HEK293 (cell line): ENCODE results near the gene KANK4.

ENCODE experiments used
- CTCF ChIA-PET: fragments of 350-600 bp; formaldehyde crosslinking; extraction: SDS; loops from one replicate; lab custom pipeline; 2021; ENCODE audit warnings: antibody characterized with exemption; lab: Yijun Ruan, JAX
- POLR2A ChIA-PET: fragments of 300-600 bp; formaldehyde crosslinking; extraction: SDS; loops from one replicate; lab custom pipeline; 2020; ENCODE audit warnings: antibody characterized with exemption, inconsistent platforms; lab: Yijun Ruan, JAX
- H3K27ac ChIP-seq: fragments of 200-500 bp; sonication (Bioruptor generic); 2 replicates; pipeline ENCODE4 v1.5.1; 2014; ENCODE audit warnings: low read depth, low read length, control low read depth, inconsistent platforms; ENCODE audit errors: extremely low read depth
- H3K36me3 ChIP-seq, 2 experiments: fragments of 200-500 bp in 1 of 2; sonication (Bioruptor generic) in 1 of 2; 1 replicate in 1 of 2; 2 replicates in 1 of 2; pipeline ENCODE4 v1.5.1; 2014 to 2017; ENCODE audit warnings: inconsistent platforms in 2 of 2, low read length in 2 of 2; ENCODE audit not compliant: control insufficient read depth in 2 of 2, insufficient read depth in 1 of 2
- H3K4me1 ChIP-seq: fragments of 200-500 bp; sonication (Bioruptor generic); 2 replicates; pipeline ENCODE4 v1.5.1; 2014; ENCODE audit warnings: mild to moderate bottlenecking, low read length, inconsistent platforms; ENCODE audit not compliant: control insufficient read depth, insufficient read depth
- H3K4me3 ChIP-seq: 2 replicates; pipeline ENCODE4 v1.5.1; 2011; ENCODE audit warnings: low read depth, mild to moderate bottlenecking, control low read depth, low read length, moderate library complexity
- H3K9me3 ChIP-seq: fragments of 200-500 bp; sonication (Bioruptor generic); 2 replicates; pipeline ENCODE4 v1.5.1; 2014; ENCODE audit warnings: low read depth, low read length, inconsistent platforms; ENCODE audit not compliant: control insufficient read depth, insufficient read depth
- EGR2 ChIP-seq: fragments of 450-650 bp; formaldehyde crosslinking; IDR thresholded peaks from 2 replicates; pipeline ENCODE4 v1.5.1; 2016; ENCODE audit warnings: low read depth, missing biosample characterization, missing genetic modification characterization
- FEZF1 ChIP-seq: fragments of 450-650 bp; formaldehyde crosslinking; IDR thresholded peaks from 2 replicates; pipeline ENCODE4 v1.5.1; 2016; ENCODE audit warnings: missing biosample characterization, missing genetic modification characterization
- GLI2 ChIP-seq: fragments of 450-650 bp; formaldehyde crosslinking; IDR thresholded peaks from 2 replicates; pipeline ENCODE4; 2017; ENCODE audit warnings: missing biosample characterization, missing genetic modification characterization, low read depth, borderline replicate concordance
- MZF1 ChIP-seq: fragments of 450-650 bp; formaldehyde crosslinking; IDR thresholded peaks from 2 replicates; pipeline ENCODE4 v1.5.1; 2017; ENCODE audit warnings: missing biosample characterization, missing genetic modification characterization, borderline replicate concordance
- SP2 ChIP-seq: fragments of 450-650 bp; formaldehyde crosslinking; IDR thresholded peaks from 2 replicates; pipeline ENCODE4 v1.5.1; 2016; ENCODE audit warnings: missing biosample characterization, missing genetic modification characterization
- ZBTB10 ChIP-seq: fragments of 450-650 bp; formaldehyde crosslinking; IDR thresholded peaks from 2 replicates; pipeline ENCODE4 v1.5.1; 2016; ENCODE audit warnings: missing biosample characterization, missing genetic modification characterization
- ZNF10 ChIP-seq: fragments of 450-650 bp; formaldehyde crosslinking; IDR thresholded peaks from 2 replicates; pipeline ENCODE4 v1.5.1; 2017; ENCODE audit warnings: missing biosample characterization, missing genetic modification characterization
- ZNF169 ChIP-seq: fragments of 450-650 bp; formaldehyde crosslinking; IDR thresholded peaks from 2 replicates; pipeline ENCODE4 v1.5.1; 2016; ENCODE audit warnings: missing biosample characterization, missing genetic modification characterization
- ZNF324 ChIP-seq: fragments of 450-650 bp; formaldehyde crosslinking; IDR thresholded peaks from 2 replicates; pipeline ENCODE4 v1.5.1; 2016; ENCODE audit warnings: missing biosample characterization, missing genetic modification characterization
- ZNF366 ChIP-seq: fragments of 450-650 bp; formaldehyde crosslinking; conservative IDR thresholded peaks from 2 replicates; pipeline ENCODE4 v1.5.1; 2016; ENCODE audit warnings: missing biosample characterization, missing genetic modification characterization
- ZNF37A ChIP-seq: fragments of 450-650 bp; IDR thresholded peaks from 2 replicates; pipeline ENCODE4 v1.5.1; 2018; ENCODE audit warnings: missing biosample characterization, missing genetic modification characterization
- ZNF391 ChIP-seq: fragments of 450-650 bp; formaldehyde crosslinking; IDR thresholded peaks from 2 replicates; pipeline ENCODE4 v1.5.1; 2016; ENCODE audit warnings: low read depth, missing biosample characterization, missing genetic modification characterization, borderline replicate concordance
- ZNF394 ChIP-seq: fragments of 450-650 bp; formaldehyde crosslinking; IDR thresholded peaks from 2 replicates; pipeline ENCODE4 v1.5.1; 2016; ENCODE audit warnings: missing biosample characterization, missing genetic modification characterization, mild to moderate bottlenecking, moderate library complexity, borderline replicate concordance
- ZNF792 ChIP-seq: fragments of 450-650 bp; formaldehyde crosslinking; IDR thresholded peaks from 2 replicates; pipeline ENCODE4 v1.5.1; 2016; ENCODE audit warnings: missing biosample characterization, missing genetic modification characterization
- TF ChIP-seq, protein P1 (sequence below): fragments of 450-650 bp; formaldehyde crosslinking; IDR thresholded peaks from 2 replicates; pipeline ENCODE4 v1.5.1; 2016; ENCODE audit warnings: missing biosample characterization, missing genetic modification characterization
- TF ChIP-seq, protein P2 (sequence below): fragments of 450-650 bp; formaldehyde crosslinking; IDR thresholded peaks from 2 replicates; pipeline ENCODE4 v1.5.1; 2016; ENCODE audit warnings: missing biosample characterization, missing genetic modification characterization
- TF ChIP-seq, protein P3 (sequence below): fragments of 450-650 bp; formaldehyde crosslinking; IDR thresholded peaks from 2 replicates; pipeline ENCODE4 v1.5.1; 2017; ENCODE audit warnings: missing biosample characterization, missing genetic modification characterization
- TF ChIP-seq, protein P4 (sequence below): fragments of 450-650 bp; formaldehyde crosslinking; IDR thresholded peaks from 2 replicates; pipeline ENCODE4 v1.5.1; 2016; ENCODE audit warnings: missing biosample characterization, missing genetic modification characterization

The KANK4 gene

GRCh38 chr1:62318320-62318755 is 896 bp downstream of the KANK4 start:
- POLR2A ChIA-PET: no interaction called here
- Histone ChIP-seq H3K9me3 (no peaks in the 10 kb centered on the region), H3K27ac (no peak overlapping the region), H3K4me3 (no peak overlapping the region), H3K36me3 (no peaks in the 10 kb centered on the region), H3K4me1 (0 out of 2 replicates have a peak, but pooled peaks cover 2% of the 10 kb centered on the region)
- CTCF ChIA-PET: interaction anchor here (0.6 to 1.4 kb wide), 3 partner anchors 27 to 143 kb away, joined by 3 read pairs; no protein-coding TSS in a partner anchor
- TF ChIP-seq ZNF792 (tag by site-specific recombination): no peak
- no peak for TF ChIP-seq ZNF37A (tag by site-specific recombination)
- TF ChIP-seq ZBTB10: no peak

DNA sequence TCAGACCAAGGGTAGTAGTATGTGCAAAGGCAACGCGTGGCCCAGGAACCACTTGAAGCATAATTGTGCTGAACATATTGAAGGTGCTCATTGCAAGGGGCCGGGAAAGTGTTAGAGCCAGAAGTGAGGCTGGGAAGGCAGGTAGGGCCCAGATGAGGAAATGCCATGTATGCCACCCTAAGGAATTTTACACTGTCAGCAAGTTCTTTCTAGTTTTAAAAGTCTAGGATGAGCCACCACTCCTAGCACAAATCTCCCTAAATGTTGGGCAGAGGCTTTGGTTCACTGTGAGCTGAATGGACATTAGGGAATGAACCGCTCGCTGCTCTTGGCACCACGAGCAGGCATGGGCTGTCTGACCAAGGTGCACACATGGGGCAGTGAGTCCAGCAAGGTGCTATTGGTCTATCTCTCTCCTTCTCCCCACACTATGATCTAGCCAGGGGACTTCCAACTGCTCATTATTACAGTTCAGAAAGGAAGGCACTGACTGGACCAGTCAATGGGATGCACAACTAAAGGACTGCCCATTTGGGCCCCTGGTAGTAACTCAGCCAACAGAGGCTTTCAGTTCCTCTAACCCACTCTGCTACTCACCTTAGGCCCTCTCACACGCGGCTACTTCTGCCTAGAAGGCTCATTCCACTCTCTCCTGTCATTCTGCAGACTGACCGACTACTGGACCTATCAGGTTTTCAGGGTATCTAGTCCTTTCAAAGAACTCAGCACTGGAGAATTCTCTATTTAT is 2.0 kb downstream of the KANK4 start:
- POLR2A ChIA-PET: no interaction called here
- Histone ChIP-seq H3K9me3 (no peaks in the 10 kb centered on the region), H3K4me1 (peaks cover 7% of the 10 kb centered on the region), H3K4me3 (no peak overlapping the region), H3K36me3 (no peaks in the 10 kb centered on the region), H3K27ac (no peak overlapping the region)
- CTCF ChIA-PET: interaction anchor here (0.6 to 1.4 kb wide), 2 partner anchors 25 to 149 kb away, joined by 3 read pairs; no protein-coding TSS in a partner anchor
- TF ChIP-seq ZNF324: no peak
- no peak for TF ChIP-seq ZNF366
- TF ChIP-seq ZNF394 (tag by site-specific recombination): no peak
- TF ChIP-seq EGR2 (tag by site-specific recombination): no peak
- no peak for TF ChIP-seq SP2 (tag by site-specific recombination)
- no peak for TF ChIP-seq ZNF169 (tag by site-specific recombination)
- TF ChIP-seq, protein P1, sequence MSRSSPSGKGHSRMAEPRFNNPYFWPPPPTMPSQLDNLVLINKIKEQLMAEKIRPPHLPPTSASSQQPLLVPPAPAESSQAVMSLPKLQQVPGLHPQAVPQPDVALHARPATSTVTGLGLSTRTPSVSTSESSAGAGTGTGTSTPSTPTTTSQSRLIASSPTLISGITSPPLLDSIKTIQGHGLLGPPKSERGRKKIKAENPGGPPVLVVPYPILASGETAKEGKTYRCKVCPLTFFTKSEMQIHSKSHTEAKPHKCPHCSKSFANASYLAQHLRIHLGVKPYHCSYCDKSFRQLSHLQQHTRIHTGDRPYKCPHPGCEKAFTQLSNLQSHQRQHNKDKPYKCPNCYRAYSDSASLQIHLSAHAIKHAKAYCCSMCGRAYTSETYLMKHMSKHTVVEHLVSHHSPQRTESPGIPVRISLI (tag by site-specific recombination): no peak
- no peak for TF ChIP-seq ZNF391
- TF ChIP-seq FEZF1: no peak

DNA sequence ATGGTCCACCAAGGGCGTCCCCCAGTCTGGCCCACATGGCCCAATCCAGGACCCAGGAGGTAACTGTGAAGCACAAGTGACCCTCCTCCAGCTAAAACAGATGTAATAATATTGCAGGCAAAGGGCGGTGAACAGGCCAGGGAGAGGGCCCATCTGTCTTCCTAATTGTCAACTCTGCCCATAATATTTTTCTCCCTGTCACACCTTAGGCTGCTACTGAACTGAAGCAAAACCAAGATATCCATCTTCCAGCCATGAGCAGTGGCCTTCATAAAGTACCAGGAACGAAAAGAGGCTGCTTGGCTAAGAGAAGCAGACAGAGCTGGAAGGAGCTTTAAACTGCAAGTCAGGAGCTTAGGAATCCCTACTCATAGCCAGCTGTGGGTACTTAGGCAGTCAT is 3.1 kb downstream of the KANK4 start:
- Histone ChIP-seq H3K4me3 (no peak overlapping the region), H3K27ac (no peak overlapping the region), H3K36me3 (no peaks in the 10 kb centered on the region), H3K9me3 (no peaks in the 10 kb centered on the region), H3K4me1 (peaks cover 10% of the 10 kb centered on the region)
- CTCF ChIA-PET: interaction anchor here (0.6 to 0.7 kb wide), 3 partner anchors 9 to 65 kb away, joined by 3 to 5 read pairs (median 3); no protein-coding TSS in a partner anchor
- POLR2A ChIA-PET: no interaction called here
- TF ChIP-seq, protein P2, sequence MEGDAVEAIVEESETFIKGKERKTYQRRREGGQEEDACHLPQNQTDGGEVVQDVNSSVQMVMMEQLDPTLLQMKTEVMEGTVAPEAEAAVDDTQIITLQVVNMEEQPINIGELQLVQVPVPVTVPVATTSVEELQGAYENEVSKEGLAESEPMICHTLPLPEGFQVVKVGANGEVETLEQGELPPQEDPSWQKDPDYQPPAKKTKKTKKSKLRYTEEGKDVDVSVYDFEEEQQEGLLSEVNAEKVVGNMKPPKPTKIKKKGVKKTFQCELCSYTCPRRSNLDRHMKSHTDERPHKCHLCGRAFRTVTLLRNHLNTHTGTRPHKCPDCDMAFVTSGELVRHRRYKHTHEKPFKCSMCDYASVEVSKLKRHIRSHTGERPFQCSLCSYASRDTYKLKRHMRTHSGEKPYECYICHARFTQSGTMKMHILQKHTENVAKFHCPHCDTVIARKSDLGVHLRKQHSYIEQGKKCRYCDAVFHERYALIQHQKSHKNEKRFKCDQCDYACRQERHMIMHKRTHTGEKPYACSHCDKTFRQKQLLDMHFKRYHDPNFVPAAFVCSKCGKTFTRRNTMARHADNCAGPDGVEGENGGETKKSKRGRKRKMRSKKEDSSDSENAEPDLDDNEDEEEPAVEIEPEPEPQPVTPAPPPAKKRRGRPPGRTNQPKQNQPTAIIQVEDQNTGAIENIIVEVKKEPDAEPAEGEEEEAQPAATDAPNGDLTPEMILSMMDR (tag by site-specific recombination): no peak
- TF ChIP-seq, protein P3, sequence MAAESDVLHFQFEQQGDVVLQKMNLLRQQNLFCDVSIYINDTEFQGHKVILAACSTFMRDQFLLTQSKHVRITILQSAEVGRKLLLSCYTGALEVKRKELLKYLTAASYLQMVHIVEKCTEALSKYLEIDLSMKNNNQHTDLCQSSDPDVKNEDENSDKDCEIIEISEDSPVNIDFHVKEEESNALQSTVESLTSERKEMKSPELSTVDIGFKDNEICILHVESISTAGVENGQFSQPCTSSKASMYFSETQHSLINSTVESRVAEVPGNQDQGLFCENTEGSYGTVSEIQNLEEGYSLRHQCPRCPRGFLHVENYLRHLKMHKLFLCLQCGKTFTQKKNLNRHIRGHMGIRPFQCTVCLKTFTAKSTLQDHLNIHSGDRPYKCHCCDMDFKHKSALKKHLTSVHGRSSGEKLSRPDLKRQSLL (tag by site-specific recombination): no peak
- TF ChIP-seq MZF1 (tag by site-specific recombination): no peak
- TF ChIP-seq ZNF10 (tag by site-specific recombination): no peak
- no peak for TF ChIP-seq GLI2 (tag by site-specific recombination)
- TF ChIP-seq, protein P4, sequence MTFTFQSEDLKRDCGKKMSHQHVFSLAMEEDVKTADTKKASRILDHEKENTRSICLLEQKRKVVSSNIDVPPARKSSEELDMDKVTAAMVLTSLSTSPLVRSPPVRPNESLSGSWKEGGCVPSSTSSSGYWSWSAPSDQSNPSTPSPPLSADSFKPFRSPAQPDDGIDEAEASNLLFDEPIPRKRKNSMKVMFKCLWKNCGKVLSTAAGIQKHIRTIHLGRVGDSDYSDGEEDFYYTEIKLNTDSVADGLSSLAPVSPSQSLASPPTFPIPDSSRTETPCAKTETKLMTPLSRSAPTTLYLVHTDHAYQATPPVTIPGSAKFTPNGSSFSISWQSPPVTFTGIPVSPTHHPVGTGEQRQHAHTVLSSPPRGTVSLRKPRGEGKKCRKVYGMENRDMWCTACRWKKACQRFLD: no peak
